Esophagus muscularis mucosa (tissue), 4 donors: ENCODE results near the gene FUT4.

ENCODE experiments used
- CTCF ChIP-seq, 3 experiments: fragments of 200-600 bp in 2 of 3; fragments of 450-650 bp in 1 of 3; sonication (generic) in 2 of 3; IDR thresholded peaks; one replicate each; pipeline ENCODE4 v1.5.1; 2017 to 2019; ENCODE audit warnings: antibody characterized with exemption in 3 of 3, mild to moderate bottlenecking in 2 of 3, moderate library complexity in 1 of 3
- EP300 ChIP-seq: sonication (generic); formaldehyde crosslinking; IDR thresholded peaks from one replicate; pipeline ENCODE4 v1.6.1; 2017; ENCODE audit warnings: antibody characterized with exemption
- POLR2A ChIP-seq: fragments of 450-650 bp; IDR thresholded peaks from one replicate; pipeline ENCODE4 v1.6.1; 2017; ENCODE audit warnings: antibody characterized with exemption, moderate library complexity, mild to moderate bottlenecking, low read depth
- POLR2AphosphoS5 ChIP-seq, 2 donors: sonication (generic); formaldehyde crosslinking; IDR thresholded peaks; one replicate each; pipeline ENCODE4 v1.6.1; 2017; ENCODE audit warnings: antibody characterized with exemption in 2 of 2

- no peak for TF ChIP-seq CTCF (IDR thresholded peaks at IDR 0.05)
- no peak for TF ChIP-seq POLR2A
- no peak for TF ChIP-seq POLR2AphosphoS5 (IDR thresholded peaks at IDR 0.05)
- no peak for TF ChIP-seq EP300
These were observed 1.0 kb downstream of the FUT4 start for GRCh38 chr11:94544646-94545263.
